ENCODE measurements around the gene BTN3A1.

Gene BTN3A1

DNA sequence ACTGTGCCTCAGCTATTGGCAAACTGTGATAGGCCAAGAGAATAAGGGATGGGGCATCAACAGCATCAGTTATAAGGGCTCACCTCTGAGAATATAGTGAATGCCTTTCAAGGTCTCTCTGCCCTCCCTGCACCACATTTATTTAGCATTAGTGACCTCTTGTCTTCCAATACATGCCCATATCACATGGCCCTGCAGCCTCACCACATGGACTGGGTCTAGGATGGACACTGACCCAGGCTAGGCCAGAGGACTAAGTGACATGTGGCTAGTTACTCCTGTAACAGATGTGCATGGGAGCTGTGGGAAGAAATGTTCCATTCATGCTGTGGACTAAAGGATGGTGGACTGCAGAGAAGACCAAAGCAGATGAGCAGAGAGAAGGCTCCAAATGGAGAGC is 22.3 kb upstream of the BTN3A1 start:
- no peaks in the 10 kb centered on the region for H3K27me3 ChIP-seq (ENCODE audit: control insufficient read depth, insufficient read depth, low read length)
- no peak overlapping the region for H3K27ac ChIP-seq (ENCODE audit: low read depth, low read length)
- no peaks in the 10 kb centered on the region for H3K9me3 ChIP-seq (ENCODE audit: control insufficient read depth, insufficient read depth, low read length)
- no peaks in the 10 kb centered on the region for H3K4me1 ChIP-seq (ENCODE audit: control insufficient read depth, insufficient read depth, low read length)
- H3K9ac ChIP-seq (ENCODE audit: low read depth, low read length), result no peak overlapping the region
- no peaks in the 10 kb centered on the region for H3K36me3 ChIP-seq (ENCODE audit: control insufficient read depth, insufficient read depth, low read length)
- no peak overlapping the region for H3K4me3 ChIP-seq (ENCODE audit: low read depth, low read length)

DNA sequence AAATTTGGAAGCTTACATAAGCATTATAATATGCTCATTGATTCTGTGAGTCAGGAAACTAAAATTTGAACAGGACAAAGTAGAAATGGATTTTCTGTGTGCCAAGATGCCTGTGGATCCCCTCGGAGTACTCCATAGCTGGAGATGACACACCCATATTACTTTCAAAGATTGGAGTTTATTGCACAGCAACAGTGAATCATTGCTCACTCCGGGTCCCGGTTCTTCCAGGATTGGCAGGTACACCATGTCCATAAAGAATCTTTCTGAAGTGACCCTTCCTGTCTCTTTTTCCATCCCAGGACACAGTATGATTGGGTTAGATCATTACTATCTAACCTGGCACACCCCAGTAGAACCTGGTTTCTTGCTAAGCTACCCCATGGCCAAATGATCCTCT is 21.8 kb upstream of the BTN3A1 start:
- no peaks in the 10 kb centered on the region for H3K9me3 ChIP-seq (ENCODE audit: control insufficient read depth, insufficient read depth, low read length)
- H3K4me1 ChIP-seq (ENCODE audit: control insufficient read depth, insufficient read depth, low read length), result no peaks in the 10 kb centered on the region
- H3K9ac ChIP-seq (ENCODE audit: low read depth, low read length), result no peak overlapping the region
- no peak overlapping the region for H3K4me3 ChIP-seq (ENCODE audit: low read depth, low read length)
- H3K27ac ChIP-seq (ENCODE audit: low read depth, low read length), result no peak overlapping the region
- no peaks in the 10 kb centered on the region for H3K27me3 ChIP-seq (ENCODE audit: control insufficient read depth, insufficient read depth, low read length)
- peaks cover 4% of the 10 kb centered on the region; the same call in 1 of the 2 replicates for H3K36me3 ChIP-seq (ENCODE audit: control insufficient read depth, insufficient read depth, low read length)

DNA sequence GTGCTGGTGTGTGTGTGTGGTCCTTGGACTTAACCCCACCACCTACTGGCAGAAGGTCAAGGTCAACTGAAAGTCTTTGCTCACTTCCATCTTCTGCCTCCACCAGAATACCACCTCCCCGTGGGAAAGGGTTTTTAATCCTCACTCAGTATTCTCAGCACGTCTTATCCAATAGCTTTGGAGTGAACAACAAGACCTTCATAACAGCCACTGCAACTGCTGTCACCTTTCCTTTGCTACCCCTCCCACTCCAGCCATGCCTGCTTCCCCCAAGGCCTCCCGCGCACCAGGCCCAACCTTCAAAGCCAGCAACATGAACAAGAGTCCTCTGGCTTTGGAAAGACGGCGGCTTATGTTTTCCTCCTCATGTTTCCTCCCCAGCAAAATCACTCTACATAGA is 20.0 kb upstream of the BTN3A1 start:
- Histone ChIP-seq H3K4me3 (ENCODE audit: low read depth, low read length) (no peak overlapping the region), H3K9me3 (ENCODE audit: control insufficient read depth, insufficient read depth, low read length) (no peaks in the 10 kb centered on the region), H3K4me1 (ENCODE audit: control insufficient read depth, insufficient read depth, low read length) (no peaks in the 10 kb centered on the region), H3K36me3 (ENCODE audit: control insufficient read depth, insufficient read depth, low read length) (peaks cover 5% of the 10 kb centered on the region; the same call in 1 of the 2 replicates), H3K9ac (ENCODE audit: low read depth, low read length) (no peak overlapping the region), H3K27me3 (ENCODE audit: control insufficient read depth, insufficient read depth, low read length) (no peaks in the 10 kb centered on the region), H3K27ac (ENCODE audit: low read depth, low read length) (no peak overlapping the region)

DNA sequence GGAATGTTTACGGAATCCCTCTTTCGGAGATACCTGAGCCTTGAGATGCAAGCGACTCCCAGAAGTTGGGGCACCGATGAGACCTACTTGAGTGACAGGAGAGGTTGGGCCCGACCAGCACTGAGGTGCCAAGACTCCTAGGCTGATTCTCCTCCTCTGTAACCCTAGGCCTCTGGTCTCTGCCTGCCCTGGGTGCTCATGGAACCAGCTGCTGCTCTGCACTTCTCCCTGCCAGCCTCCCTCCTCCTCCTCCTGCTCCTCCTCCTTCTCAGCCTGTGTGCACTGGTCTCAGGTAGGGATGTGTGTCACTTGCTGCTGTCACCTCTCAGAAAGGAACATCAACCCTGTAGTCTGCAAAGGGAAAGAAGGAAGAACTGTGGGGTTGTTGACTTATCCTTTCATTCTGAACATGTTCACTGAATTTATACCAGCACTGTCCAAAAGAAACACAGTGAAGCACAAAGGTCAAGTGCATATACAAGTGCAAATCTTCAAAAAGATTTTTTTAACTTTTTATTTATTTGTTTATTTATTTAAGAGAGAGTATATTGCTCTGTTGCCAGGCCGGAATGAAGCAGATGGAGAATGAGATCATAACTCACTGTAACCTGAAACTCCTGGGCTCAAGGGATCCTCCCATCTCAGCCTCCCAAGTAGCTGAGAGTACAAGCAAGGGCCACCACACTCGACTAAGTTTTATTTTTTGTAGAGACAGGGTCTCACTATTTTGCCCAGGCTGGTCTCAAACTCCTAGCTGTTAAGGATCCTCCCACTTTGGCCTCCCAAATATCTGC is 18.3 kb upstream of the BTN3A1 start:
- Histone ChIP-seq H3K9me3 (ENCODE audit: control insufficient read depth, insufficient read depth, low read length) (no peaks in the 10 kb centered on the region), H3K4me1 (ENCODE audit: control insufficient read depth, insufficient read depth, low read length) (no peaks in the 10 kb centered on the region; the same call in 1 of the 2 replicates), H3K27ac (ENCODE audit: low read depth, low read length) (peak overlapping the region; percentile 5), H3K27me3 (ENCODE audit: control insufficient read depth, insufficient read depth, low read length) (no peaks in the 10 kb centered on the region), H3K4me3 (ENCODE audit: low read depth, low read length) (peak overlapping the region; percentile 85), H3K36me3 (ENCODE audit: control insufficient read depth, insufficient read depth, low read length) (peaks cover 10% of the 10 kb centered on the region; the same call in 1 of the 2 replicates), H3K9ac (ENCODE audit: low read depth, low read length) (peak overlapping the region; percentile 54)

DNA sequence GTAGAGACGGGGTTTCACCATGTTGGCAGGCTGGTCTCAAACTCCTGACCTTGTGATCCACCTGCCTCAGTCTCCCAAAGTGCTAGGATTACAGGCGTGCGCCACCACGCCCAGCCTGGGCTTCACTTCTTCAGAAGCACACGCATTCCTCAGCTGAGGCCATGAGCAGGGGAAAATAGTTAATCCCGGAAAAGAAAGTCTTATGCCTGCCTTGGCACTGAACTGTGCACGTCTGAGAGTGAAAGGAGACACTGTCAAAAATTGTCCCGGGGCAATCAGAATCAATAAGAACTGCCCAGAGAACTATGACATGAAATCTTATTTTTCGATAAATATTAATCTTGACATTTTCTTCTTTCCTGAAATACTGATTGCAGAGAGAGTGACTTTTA is 16.3 kb upstream of the BTN3A1 start:
- no peaks in the 10 kb centered on the region for H3K27me3 ChIP-seq (ENCODE audit: control insufficient read depth, insufficient read depth, low read length)
- H3K4me1 ChIP-seq (ENCODE audit: control insufficient read depth, insufficient read depth, low read length), result no peaks in the 10 kb centered on the region; the same call in 1 of the 2 replicates
- no peak overlapping the region for H3K4me3 ChIP-seq (ENCODE audit: low read depth, low read length)
- peaks cover 17% of the 10 kb centered on the region for H3K36me3 ChIP-seq (ENCODE audit: control insufficient read depth, insufficient read depth, low read length)
- no peaks in the 10 kb centered on the region for H3K9me3 ChIP-seq (ENCODE audit: control insufficient read depth, insufficient read depth, low read length)
- H3K27ac ChIP-seq (ENCODE audit: low read depth, low read length), result no peak overlapping the region
- no peak overlapping the region for H3K9ac ChIP-seq (ENCODE audit: low read depth, low read length)

DNA sequence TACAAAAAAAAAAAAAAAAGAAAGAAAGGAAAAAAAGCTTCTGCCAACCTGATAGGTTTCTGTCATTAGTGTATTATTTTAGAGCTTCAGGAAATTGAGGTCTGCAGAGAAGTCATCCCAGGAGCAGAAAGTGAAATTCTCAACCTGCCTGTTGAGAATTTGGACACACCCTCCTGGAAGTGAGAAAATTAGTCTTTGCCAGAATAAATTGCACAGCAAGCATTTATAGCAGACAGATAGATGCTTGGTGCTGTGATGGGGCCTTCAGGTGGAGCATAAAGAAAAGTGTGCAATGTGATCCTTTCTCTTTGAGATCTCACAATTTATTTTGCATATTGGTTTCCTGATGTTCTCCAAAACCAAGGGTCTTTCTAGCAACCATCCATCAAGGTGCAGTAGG is 14.5 kb upstream of the BTN3A1 start:
- H3K27ac ChIP-seq (ENCODE audit: low read depth, low read length), result no peak overlapping the region
- H3K4me3 ChIP-seq (ENCODE audit: low read depth, low read length), result no peak overlapping the region
- no peaks in the 10 kb centered on the region for H3K27me3 ChIP-seq (ENCODE audit: control insufficient read depth, insufficient read depth, low read length)
- H3K36me3 ChIP-seq (ENCODE audit: control insufficient read depth, insufficient read depth, low read length), result peaks cover 36% of the 10 kb centered on the region
- no peaks in the 10 kb centered on the region; the same call in 1 of the 2 replicates for H3K4me1 ChIP-seq (ENCODE audit: control insufficient read depth, insufficient read depth, low read length)
- H3K9ac ChIP-seq (ENCODE audit: low read depth, low read length), result no peak overlapping the region
- no peaks in the 10 kb centered on the region for H3K9me3 ChIP-seq (ENCODE audit: control insufficient read depth, insufficient read depth, low read length)

DNA sequence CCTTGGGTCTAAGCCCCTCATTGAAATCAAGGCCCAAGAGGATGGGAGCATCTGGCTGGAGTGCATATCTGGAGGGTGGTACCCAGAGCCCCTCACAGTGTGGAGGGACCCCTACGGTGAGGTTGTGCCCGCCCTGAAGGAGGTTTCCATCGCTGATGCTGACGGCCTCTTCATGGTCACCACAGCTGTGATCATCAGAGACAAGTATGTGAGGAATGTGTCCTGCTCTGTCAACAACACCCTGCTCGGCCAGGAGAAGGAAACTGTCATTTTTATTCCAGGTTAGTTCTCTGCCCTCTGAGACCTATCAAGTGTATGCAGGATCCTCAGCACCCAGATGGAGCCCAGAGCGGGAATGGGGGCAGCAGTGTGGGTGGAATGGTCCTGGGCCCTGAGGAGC is 14.1 kb upstream of the BTN3A1 start:
- H3K27me3 ChIP-seq (ENCODE audit: control insufficient read depth, insufficient read depth, low read length), result no peaks in the 10 kb centered on the region
- no peak overlapping the region for H3K9ac ChIP-seq (ENCODE audit: low read depth, low read length)
- no peak overlapping the region for H3K4me3 ChIP-seq (ENCODE audit: low read depth, low read length)
- no peaks in the 10 kb centered on the region for H3K9me3 ChIP-seq (ENCODE audit: control insufficient read depth, insufficient read depth, low read length)
- H3K4me1 ChIP-seq (ENCODE audit: control insufficient read depth, insufficient read depth, low read length), result no peaks in the 10 kb centered on the region; the same call in 1 of the 2 replicates
- no peak overlapping the region for H3K27ac ChIP-seq (ENCODE audit: low read depth, low read length)
- H3K36me3 ChIP-seq (ENCODE audit: control insufficient read depth, insufficient read depth, low read length), result peaks cover 39% of the 10 kb centered on the region

DNA sequence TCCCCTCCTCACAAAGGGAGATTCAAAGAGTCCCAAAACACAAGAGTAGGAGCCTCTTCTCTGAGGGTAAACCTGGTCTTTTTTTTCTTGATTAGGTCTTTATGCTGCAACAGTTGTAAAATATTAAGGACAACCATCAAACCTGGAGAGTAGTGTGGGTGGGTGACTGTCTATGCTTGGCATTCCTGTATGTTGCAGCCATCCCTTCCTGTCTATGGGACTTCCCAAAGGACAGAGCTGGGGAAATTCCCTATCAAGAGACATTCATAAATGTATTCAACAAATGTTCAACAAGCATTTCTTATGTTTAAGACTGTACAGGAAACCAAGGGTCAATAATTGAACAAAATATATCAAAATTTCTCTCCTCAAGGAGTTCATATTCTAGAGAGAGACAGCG is 13.6 kb upstream of the BTN3A1 start:
- Histone ChIP-seq H3K4me3 (ENCODE audit: low read depth, low read length) (no peak overlapping the region), H3K27me3 (ENCODE audit: control insufficient read depth, insufficient read depth, low read length) (no peaks in the 10 kb centered on the region), H3K27ac (ENCODE audit: low read depth, low read length) (no peak overlapping the region), H3K9me3 (ENCODE audit: control insufficient read depth, insufficient read depth, low read length) (no peaks in the 10 kb centered on the region), H3K9ac (ENCODE audit: low read depth, low read length) (no peak overlapping the region), H3K36me3 (ENCODE audit: control insufficient read depth, insufficient read depth, low read length) (peaks cover 39% of the 10 kb centered on the region), H3K4me1 (ENCODE audit: control insufficient read depth, insufficient read depth, low read length) (no peaks in the 10 kb centered on the region; the same call in 1 of the 2 replicates)

DNA sequence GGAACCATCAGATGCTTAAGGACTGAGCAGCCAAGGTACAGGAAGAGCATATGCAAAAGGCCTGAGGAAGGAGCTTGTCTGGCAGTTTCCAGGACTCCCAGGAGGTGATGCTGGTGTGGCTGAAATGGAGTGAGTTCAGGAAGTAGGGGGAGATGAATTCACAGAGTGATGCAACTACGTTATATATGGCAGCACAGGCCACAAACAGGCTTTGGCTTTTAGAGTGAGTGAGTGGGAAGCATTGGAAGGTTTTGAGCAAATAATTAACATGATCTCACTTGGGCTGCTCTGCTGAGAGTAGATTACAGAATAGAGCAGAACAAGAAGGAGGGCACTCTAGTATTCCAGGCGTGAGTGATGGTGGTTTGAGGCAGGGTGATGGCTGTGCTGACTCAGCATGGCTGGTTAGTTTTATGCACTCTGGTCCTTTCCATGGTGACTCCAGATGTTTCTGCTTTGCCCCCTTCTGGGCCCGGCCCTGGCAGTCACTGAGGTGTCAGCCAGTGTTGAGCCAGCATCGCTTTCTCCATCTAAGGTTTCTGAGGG is 12.7 kb upstream of the BTN3A1 start:
- Histone ChIP-seq H3K27me3 (ENCODE audit: control insufficient read depth, insufficient read depth, low read length) (no peaks in the 10 kb centered on the region), H3K4me1 (ENCODE audit: control insufficient read depth, insufficient read depth, low read length) (no peaks in the 10 kb centered on the region; the same call in 1 of the 2 replicates), H3K4me3 (ENCODE audit: low read depth, low read length) (no peak overlapping the region), H3K36me3 (ENCODE audit: control insufficient read depth, insufficient read depth, low read length) (peaks cover 39% of the 10 kb centered on the region), H3K27ac (ENCODE audit: low read depth, low read length) (no peak overlapping the region), H3K9ac (ENCODE audit: low read depth, low read length) (no peak overlapping the region), H3K9me3 (ENCODE audit: control insufficient read depth, insufficient read depth, low read length) (no peaks in the 10 kb centered on the region)

DNA sequence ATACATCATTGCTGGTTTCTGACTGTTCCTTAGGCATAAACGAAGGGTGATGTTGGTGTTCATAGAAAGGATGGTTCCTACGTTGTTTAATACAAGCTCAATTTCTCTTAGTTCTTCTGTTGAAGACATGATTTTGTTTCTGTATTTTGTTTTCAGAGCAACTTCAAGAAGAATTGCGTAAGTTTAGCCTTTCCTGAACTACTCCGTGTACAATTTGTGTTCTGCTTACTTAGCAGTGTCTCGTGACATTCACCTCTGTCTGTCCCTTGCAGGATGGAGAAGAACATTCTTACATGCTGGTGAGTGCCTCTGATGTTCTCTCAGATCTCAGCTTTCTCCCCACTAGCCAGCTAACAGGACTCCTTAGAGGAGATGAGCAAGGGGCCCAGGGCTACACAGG is 11.5 kb upstream of the BTN3A1 start:
- Histone ChIP-seq H3K27ac (ENCODE audit: low read depth, low read length) (no peak overlapping the region), H3K9me3 (ENCODE audit: control insufficient read depth, insufficient read depth, low read length) (no peaks in the 10 kb centered on the region), H3K4me3 (ENCODE audit: low read depth, low read length) (no peak overlapping the region), H3K4me1 (ENCODE audit: control insufficient read depth, insufficient read depth, low read length) (no peaks in the 10 kb centered on the region; the same call in 1 of the 2 replicates), H3K27me3 (ENCODE audit: control insufficient read depth, insufficient read depth, low read length) (no peaks in the 10 kb centered on the region), H3K36me3 (ENCODE audit: control insufficient read depth, insufficient read depth, low read length) (peaks cover 34% of the 10 kb centered on the region), H3K9ac (ENCODE audit: low read depth, low read length) (no peak overlapping the region)

DNA sequence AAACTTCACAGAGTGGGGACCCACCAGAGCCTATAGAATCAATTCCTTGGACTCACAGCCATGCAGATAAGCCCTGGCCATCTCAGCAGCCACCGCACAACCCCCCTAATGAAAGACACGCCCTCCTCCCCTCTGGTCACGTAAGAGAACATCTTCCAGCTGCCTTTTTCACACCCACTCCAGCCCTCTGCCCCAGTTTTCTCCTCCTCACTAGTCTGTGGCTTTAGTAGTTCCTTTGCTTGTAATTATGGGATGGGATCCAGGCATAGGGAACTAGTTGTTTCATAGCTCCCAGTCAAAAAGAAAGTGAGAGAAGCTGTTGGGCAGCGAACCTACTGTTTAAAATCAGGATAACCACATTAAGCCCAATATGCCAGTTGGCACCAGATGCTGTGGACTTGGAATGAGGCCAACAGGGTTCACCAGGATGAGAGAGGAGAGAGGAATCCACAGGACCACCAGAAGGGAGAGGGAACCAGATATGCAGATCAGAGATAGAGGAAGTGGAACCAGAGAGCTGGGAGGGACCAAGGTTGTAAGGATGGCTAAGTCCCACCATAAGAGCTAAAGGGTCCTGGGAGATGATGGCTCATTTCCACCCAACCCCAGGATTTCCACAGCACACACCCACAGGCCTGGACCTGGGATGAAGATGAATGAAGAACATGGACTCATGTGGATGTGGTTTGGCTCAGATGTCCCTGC is 9.0 kb upstream of the BTN3A1 start:
- no peak overlapping the region for H3K9ac ChIP-seq (ENCODE audit: low read depth, low read length)
- peaks cover 33% of the 10 kb centered on the region for H3K36me3 ChIP-seq (ENCODE audit: control insufficient read depth, insufficient read depth, low read length)
- H3K4me1 ChIP-seq (ENCODE audit: control insufficient read depth, insufficient read depth, low read length), result no peaks in the 10 kb centered on the region
- H3K27ac ChIP-seq (ENCODE audit: low read depth, low read length), result no peak overlapping the region
- H3K4me3 ChIP-seq (ENCODE audit: low read depth, low read length), result no peak overlapping the region
- no peaks in the 10 kb centered on the region for H3K9me3 ChIP-seq (ENCODE audit: control insufficient read depth, insufficient read depth, low read length)
- H3K27me3 ChIP-seq (ENCODE audit: control insufficient read depth, insufficient read depth, low read length), result no peaks in the 10 kb centered on the region
